HEK293 (cell line): Measurements from ENCODE around the gene POLH.
A peak's percentile ranks its signal among the peaks of the same experiment; 100 is the strongest.

ENCODE experiments used
- GFI1B ChIP-seq: fragments of 450-650 bp; formaldehyde crosslinking; IDR thresholded peaks from 2 replicates; pipeline ENCODE4 v1.5.1; 2016; ENCODE audit warnings: missing biosample characterization, missing genetic modification characterization
- GLI4 ChIP-seq: fragments of 450-650 bp; formaldehyde crosslinking; IDR thresholded peaks from 2 replicates; pipeline ENCODE4 v1.5.1; 2016; ENCODE audit warnings: missing biosample characterization, missing genetic modification characterization
- MZF1 ChIP-seq: fragments of 450-650 bp; formaldehyde crosslinking; IDR thresholded peaks from 2 replicates; pipeline ENCODE4 v1.5.1; 2017; ENCODE audit warnings: missing biosample characterization, missing genetic modification characterization, borderline replicate concordance
- TSHZ1 ChIP-seq: fragments of 450-650 bp; formaldehyde crosslinking; IDR thresholded peaks from 2 replicates; pipeline ENCODE4 v1.5.1; 2016; ENCODE audit warnings: missing biosample characterization, missing genetic modification characterization, borderline replicate concordance
- ZBTB1 ChIP-seq: fragments of 450-650 bp; formaldehyde crosslinking; IDR thresholded peaks from 2 replicates; pipeline ENCODE4 v1.5.1; 2016; ENCODE audit warnings: missing biosample characterization, missing genetic modification characterization
- ZBTB10 ChIP-seq: fragments of 450-650 bp; formaldehyde crosslinking; IDR thresholded peaks from 2 replicates; pipeline ENCODE4 v1.5.1; 2016; ENCODE audit warnings: missing biosample characterization, missing genetic modification characterization
- ZBTB17 ChIP-seq: fragments of 450-650 bp; formaldehyde crosslinking; IDR thresholded peaks from 2 replicates; pipeline ENCODE4 v1.5.1; 2016; ENCODE audit warnings: missing biosample characterization, missing genetic modification characterization
- ZBTB21 ChIP-seq: fragments of 450-650 bp; formaldehyde crosslinking; IDR thresholded peaks from 2 replicates; pipeline ENCODE4 v1.5.1; 2017; ENCODE audit warnings: missing biosample characterization, missing genetic modification characterization
- ZBTB8A ChIP-seq: fragments of 450-650 bp; formaldehyde crosslinking; IDR thresholded peaks from 2 replicates; pipeline ENCODE4 v1.5.1; 2016; ENCODE audit warnings: missing biosample characterization, missing genetic modification characterization
- ZFP69B ChIP-seq: fragments of 450-650 bp; formaldehyde crosslinking; IDR thresholded peaks from 2 replicates; pipeline ENCODE4 v1.5.1; 2016; ENCODE audit warnings: missing biosample characterization, missing genetic modification characterization
- ZNF121 ChIP-seq: fragments of 450-650 bp; formaldehyde crosslinking; IDR thresholded peaks from 2 replicates; pipeline ENCODE4 v1.5.1; 2016; ENCODE audit warnings: missing biosample characterization, missing genetic modification characterization
- ZNF248 ChIP-seq: fragments of 450-650 bp; formaldehyde crosslinking; IDR thresholded peaks from 2 replicates; pipeline ENCODE4 v1.5.1; 2017; ENCODE audit warnings: missing biosample characterization, missing genetic modification characterization
- ZNF302 ChIP-seq: fragments of 450-650 bp; formaldehyde crosslinking; IDR thresholded peaks from 2 replicates; pipeline ENCODE4 v1.5.1; 2016; ENCODE audit warnings: missing biosample characterization, missing genetic modification characterization, low read depth
- ZNF518A ChIP-seq: fragments of 450-650 bp; formaldehyde crosslinking; conservative IDR thresholded peaks from 2 replicates; pipeline ENCODE4 v1.5.1; 2016; ENCODE audit warnings: low read depth, missing biosample characterization, missing genetic modification characterization
- ZNF555 ChIP-seq: fragments of 450-650 bp; formaldehyde crosslinking; conservative IDR thresholded peaks from 2 replicates; pipeline ENCODE4 v1.5.1; 2017; ENCODE audit warnings: missing biosample characterization, mild to moderate bottlenecking, missing genetic modification characterization, inconsistent platforms
- ZNF654 ChIP-seq: fragments of 450-650 bp; formaldehyde crosslinking; IDR thresholded peaks from 2 replicates; pipeline ENCODE4 v1.5.1; 2016; ENCODE audit warnings: low read depth, missing biosample characterization, missing genetic modification characterization
- ZNF670 ChIP-seq: fragments of 450-650 bp; formaldehyde crosslinking; IDR thresholded peaks from 2 replicates; pipeline ENCODE4 v1.5.1; 2016; ENCODE audit warnings: missing biosample characterization, missing genetic modification characterization, low read depth
- ZNF677 ChIP-seq: fragments of 450-650 bp; IDR thresholded peaks from 2 replicates; pipeline ENCODE4 v1.5.0; 2018; ENCODE audit warnings: missing biosample characterization, mild to moderate bottlenecking, missing genetic modification characterization, moderate library complexity
- ZNF692 ChIP-seq: fragments of 450-650 bp; formaldehyde crosslinking; IDR thresholded peaks from 2 replicates; pipeline ENCODE4 v1.5.1; 2016; ENCODE audit warnings: missing biosample characterization, missing genetic modification characterization
- ZNF704 ChIP-seq: fragments of 450-650 bp; formaldehyde crosslinking; IDR thresholded peaks from 2 replicates; pipeline ENCODE4 v1.5.1; 2016; ENCODE audit warnings: missing biosample characterization, missing genetic modification characterization
- ZNF707 ChIP-seq: fragments of 450-650 bp; formaldehyde crosslinking; IDR thresholded peaks from 2 replicates; pipeline ENCODE4 v1.5.1; 2016; ENCODE audit warnings: missing biosample characterization, missing genetic modification characterization
- ZNF785 ChIP-seq: fragments of 450-650 bp; formaldehyde crosslinking; IDR thresholded peaks from 2 replicates; pipeline ENCODE4 v1.5.1; 2016; ENCODE audit warnings: missing biosample characterization, missing genetic modification characterization
- ZXDB ChIP-seq: fragments of 450-650 bp; formaldehyde crosslinking; IDR thresholded peaks from 2 replicates; pipeline ENCODE4 v1.5.1; 2016; ENCODE audit warnings: missing biosample characterization, missing genetic modification characterization
- TF ChIP-seq, protein P1 (sequence below): fragments of 450-650 bp; formaldehyde crosslinking; optimal IDR thresholded peaks from 2 replicates; pipeline ENCODE3; 2016; ENCODE audit warnings: missing biosample characterization, mild to moderate bottlenecking, missing genetic modification characterization

Gene POLH

GRCh38 chr6:43575772-43576551, at the start of gene POLH, which contains the start of gene XPO5 (continued):
- no peak for TF ChIP-seq ZNF518A (tag by site-specific recombination)
- no peak for TF ChIP-seq ZNF670 (tag by site-specific recombination)
- TF ChIP-seq GFI1B (tag by site-specific recombination), result 0 out of 2 replicates have a peak, but pooled peaks have one; percentile 24
- no peak for TF ChIP-seq ZNF248 (tag by site-specific recombination)
- no peak for TF ChIP-seq ZNF654 (tag by site-specific recombination)
- peak; percentile 52; the same call in 1 of the 2 replicates for TF ChIP-seq ZBTB8A (tag by site-specific recombination)
- TF ChIP-seq ZNF677 (tag by site-specific recombination), result no peak
- peak; percentile 74; the same call in 1 of the 2 replicates for TF ChIP-seq TSHZ1 (tag by site-specific recombination)
- no peak for TF ChIP-seq ZNF555 (tag by site-specific recombination)
- TF ChIP-seq ZNF302 (tag by site-specific recombination), result no peak
- no peak for TF ChIP-seq ZBTB1 (tag by site-specific recombination)
- no peak for TF ChIP-seq ZNF707 (tag by site-specific recombination)
- peak; percentile 75 for TF ChIP-seq ZBTB17 (tag by site-specific recombination)
- TF ChIP-seq MZF1, result peak; percentile 72; the same call in 1 of the 2 replicates
- TF ChIP-seq ZBTB10 (tag by site-specific recombination), result no peak; the same call in 1 of the 2 replicates
- TF ChIP-seq, protein P1, sequence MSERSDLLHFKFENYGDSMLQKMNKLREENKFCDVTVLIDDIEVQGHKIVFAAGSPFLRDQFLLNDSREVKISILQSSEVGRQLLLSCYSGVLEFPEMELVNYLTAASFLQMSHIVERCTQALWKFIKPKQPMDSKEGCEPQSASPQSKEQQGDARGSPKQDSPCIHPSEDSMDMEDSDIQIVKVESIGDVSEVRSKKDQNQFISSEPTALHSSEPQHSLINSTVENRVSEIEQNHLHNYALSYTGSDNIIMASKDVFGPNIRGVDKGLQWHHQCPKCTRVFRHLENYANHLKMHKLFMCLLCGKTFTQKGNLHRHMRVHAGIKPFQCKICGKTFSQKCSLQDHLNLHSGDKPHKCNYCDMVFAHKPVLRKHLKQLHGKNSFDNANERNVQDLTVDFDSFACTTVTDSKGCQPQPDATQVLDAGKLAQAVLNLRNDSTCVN (tag by site-specific recombination), result peak; percentile 99
- TF ChIP-seq ZFP69B, result 0 out of 2 replicates have a peak, but pooled peaks have one; percentile 20
- TF ChIP-seq ZXDB, result peak; percentile 14; the same call in 1 of the 2 replicates
- no peak; the same call in 1 of the 2 replicates for TF ChIP-seq ZNF704 (tag by site-specific recombination)
- no peak for TF ChIP-seq ZNF121 (tag by site-specific recombination)
- TF ChIP-seq ZNF785 (tag by site-specific recombination), result peak; percentile 52; the same call in 1 of the 2 replicates
- no peak; the same call in 1 of the 2 replicates for TF ChIP-seq ZBTB21 (tag by site-specific recombination)
- no peak for TF ChIP-seq GLI4
- TF ChIP-seq ZNF692, result peak; percentile 86
